Measurements from ENCODE around the gene RPRD1B.

Gene RPRD1B

GRCh38 chr20:38075161-38075998 is 41.8 kb downstream of the RPRD1B start:
- TF ChIP-seq CTCF (IDR thresholded peaks at IDR 0.05): no peak

- TF ChIP-seq CTCF (IDR thresholded peaks at IDR 0.05): no peak
These were observed 43.0 kb downstream of the RPRD1B start for GRCh38 chr20:38076548-38076947.

- TF ChIP-seq CTCF (IDR thresholded peaks at IDR 0.05): no peak
These were observed 44.5 kb downstream of the RPRD1B start for GRCh38 chr20:38078084-38078483.

GRCh38 chr20:38079353-38079752 is 45.8 kb downstream of the RPRD1B start:
- TF ChIP-seq CTCF (IDR thresholded peaks at IDR 0.05): no peak

GRCh38 chr20:38081575-38081974 is 48.0 kb downstream of the RPRD1B start:
- TF ChIP-seq CTCF (IDR thresholded peaks at IDR 0.05): no peak

- no peak for TF ChIP-seq CTCF (IDR thresholded peaks at IDR 0.05)
These were observed 49.3 kb downstream of the RPRD1B start for GRCh38 chr20:38082894-38083293.

- TF ChIP-seq CTCF (IDR thresholded peaks at IDR 0.05): no peak
These were observed 49.9 kb downstream of the RPRD1B start for GRCh38 chr20:38083338-38084048.

Measured in LNCAP (cell line).